ENCODE results near the gene CLEC2D. TPM values are rescaled to one million over a fixed set of nuclear protein-coding genes. Genes with fewer than 3 reads are reported as not detected.

CLEC2D gene
- total and polyA plus RNA-seq, 2 donors (not counting 1 experiment from before 2014, with no cell fraction given), result 158 to 426 TPM

GRCh38 chr12:9700606-9700956, 31.1 kb downstream of the CLEC2D start:
- CTCF ChIA-PET, result interaction anchor here (0.6 to 3.9 kb wide), 7 partner anchors 11 to 67 kb away, joined by 3 to 25 read pairs (median 7); no protein-coding TSS in a partner anchor
- H3K9me3 Mint-ChIP-seq (ENCODE audit: insufficient read depth), result peaks cover 9% of the 10 kb centered on the region
- Histone ChIP-seq H3K27me3 (replicated peaks in 1 of 4; ENCODE audit: control extremely low read depth in 1 of 4, control insufficient read depth in 3 of 4, insufficient read depth in 4 of 4, low read length in 3 of 4) (no peaks in the 10 kb centered on the region), H3K9ac (ENCODE audit: low read length) (no peak overlapping the region), H3K27ac (ENCODE audit: low read length in 2 of 2) (peak overlapping the region in 1 of 2 donors; percentile 71), H3K79me2 (ENCODE audit: control insufficient read depth, insufficient read depth, low read length) (peaks cover 10% of the 10 kb centered on the region), H4K20me1 (ENCODE audit: control insufficient read depth, insufficient read depth, low read length, poor library complexity, severe bottlenecking) (no peaks in the 10 kb centered on the region), H3K36me3 (replicated peaks in 1 of 2; ENCODE audit: control extremely low read depth in 1 of 2, control insufficient read depth in 1 of 2, extremely low read depth in 1 of 2, insufficient read depth in 2 of 2, low read length in 1 of 2) (peaks cover 1 to 7% of the 10 kb centered on the region in 2 experiments), H2AFZ (ENCODE audit: insufficient read depth, low read depth, low read length, poor library complexity, severe bottlenecking) (no peak overlapping the region), H3K9me3 (ENCODE audit: control extremely low read depth in 1 of 3, control insufficient read depth in 2 of 3, insufficient read depth in 1 of 3, low read length in 2 of 3) (peaks cover 0 to 4% (median 1%) of the 10 kb centered on the region in 3 donors), H3K4me3 (ENCODE audit: control extremely low read depth in 1 of 5, extremely low read depth in 1 of 5, insufficient read depth in 1 of 5, low read depth in 2 of 5, low read length in 4 of 5) (no peak overlapping the region), H3K4me1 (ENCODE audit: control insufficient read depth in 2 of 2, insufficient read depth in 2 of 2, low read length in 2 of 2) (peaks cover 37 to 42% of the 10 kb centered on the region in 2 donors), H3K4me2 (replicated peaks; ENCODE audit: low read depth, low read length, poor library complexity, severe bottlenecking) (no peak overlapping the region)
- POLR2A ChIA-PET, result interaction anchor here (0.6 to 1.6 kb wide), 4 partner anchors 25 to 53 kb away, joined by 3 to 7 read pairs (median 4); partner anchors contain the start of gene CLEC2D
- intact Hi-C loops (cut with micrococcal nuclease), result no loop called here
- no peak for DNase-seq
- H3K27ac Mint-ChIP-seq, result peak overlapping the region; percentile 71
- 100% methylated on average over 1 of the region's 2 CpGs for WGBS (ENCODE audit: insufficient coverage)
- no peak for ATAC-seq (ENCODE audit: low read depth)
- H3K27me3 Mint-ChIP-seq, result no peaks in the 10 kb centered on the region
- H3K4me1 Mint-ChIP-seq, result peaks cover 66% of the 10 kb centered on the region
- no peak overlapping the region for H3K4me3 Mint-ChIP-seq
- TF ChIP-seq EZH2 (IDR thresholded peaks at IDR 0.05; ENCODE audit: borderline replicate concordance, insufficient read depth, low read depth, low read length, poor library complexity, severe bottlenecking) (no peak), CTCF (IDR thresholded peaks at IDR 0.05) (no peak)

DNA sequence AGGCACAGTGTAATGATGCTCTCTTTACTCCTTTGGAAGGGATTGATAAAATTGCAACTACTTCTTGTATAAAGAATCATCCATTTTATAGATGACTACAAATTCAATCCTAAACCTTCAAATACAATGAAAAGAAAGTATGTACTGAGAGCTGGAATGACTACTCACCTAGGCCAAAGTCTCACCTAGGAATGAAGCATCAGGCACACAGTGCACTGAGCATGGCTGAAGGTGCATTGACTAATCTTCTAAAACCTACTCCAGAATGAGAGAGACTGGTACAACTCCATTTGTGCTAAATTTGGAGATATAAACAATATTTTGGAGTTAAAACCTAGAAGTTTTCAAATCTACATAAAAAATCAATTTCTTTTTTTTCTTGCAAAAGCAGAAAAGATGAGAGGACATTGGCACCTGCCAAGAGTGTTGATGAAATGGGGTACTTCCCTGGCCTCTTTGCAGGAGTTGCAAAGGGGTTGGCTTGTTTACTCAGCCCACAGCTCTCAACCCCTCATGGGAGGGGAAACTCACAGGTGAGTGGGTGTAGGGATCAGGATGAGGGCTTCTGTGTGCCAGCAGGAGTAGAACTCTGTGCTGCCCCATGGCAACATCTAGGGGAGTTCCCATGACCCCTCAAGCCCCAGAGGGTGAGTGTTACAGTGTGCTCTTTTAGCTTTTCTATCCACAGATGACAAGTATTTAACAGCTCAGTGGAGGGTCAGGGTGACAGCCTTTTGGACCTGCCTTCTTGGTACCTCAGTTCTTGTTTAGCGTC, 32.1 kb downstream of the CLEC2D start:
- peak overlapping the region in 1 of 5 experiments; percentile 27 for H3K4me3 ChIP-seq (ENCODE audit: control extremely low read depth in 1 of 5, extremely low read depth in 1 of 5, insufficient read depth in 1 of 5, low read depth in 2 of 5, low read length in 4 of 5)
- 50% methylated on average over 1 of the region's 1 CpG for WGBS (ENCODE audit: insufficient coverage)
- H3K4me1 ChIP-seq (ENCODE audit: control insufficient read depth in 2 of 2, insufficient read depth in 2 of 2, low read length in 2 of 2), result peaks cover 44 to 50% of the 10 kb centered on the region in 2 donors
- ChIA-PET POLR2A (interaction anchor here (0.7 to 1.3 kb wide), 3 partner anchors 13 to 54 kb away, joined by 3 to 6 read pairs (median 4); no protein-coding TSS in a partner anchor), CTCF (interaction anchor here (0.7 to 1.4 kb wide), 9 partner anchors 10 to 96 kb away, joined by 3 to 9 read pairs (median 3); no protein-coding TSS in a partner anchor)
- Mint-ChIP-seq H3K4me1 (peaks cover 69% of the 10 kb centered on the region), H3K27ac (peak overlapping the region; percentile 84), H3K4me3 (peak overlapping the region; percentile 64), H3K27me3 (no peaks in the 10 kb centered on the region), H3K9me3 (ENCODE audit: insufficient read depth) (peaks cover 7% of the 10 kb centered on the region)
- peak overlapping the region; percentile 26 for H2AFZ ChIP-seq (ENCODE audit: insufficient read depth, low read depth, low read length, poor library complexity, severe bottlenecking)
- peak overlapping the region; percentile 63 to 76 for H3K27ac ChIP-seq (ENCODE audit: low read length in 2 of 2)
- peaks cover 0 to 4% (median 1%) of the 10 kb centered on the region in 3 donors for H3K9me3 ChIP-seq (ENCODE audit: control extremely low read depth in 1 of 3, control insufficient read depth in 2 of 3, insufficient read depth in 1 of 3, low read length in 2 of 3)
- peaks cover 1 to 2% of the 10 kb centered on the region in 2 experiments for H3K36me3 ChIP-seq (replicated peaks in 1 of 2; ENCODE audit: control extremely low read depth in 1 of 2, control insufficient read depth in 1 of 2, extremely low read depth in 1 of 2, insufficient read depth in 2 of 2, low read length in 1 of 2)
- no peaks in the 10 kb centered on the region for H3K27me3 ChIP-seq (replicated peaks in 1 of 4; ENCODE audit: control extremely low read depth in 1 of 4, control insufficient read depth in 3 of 4, insufficient read depth in 4 of 4, low read length in 3 of 4)
- TF ChIP-seq EZH2 (IDR thresholded peaks at IDR 0.05; ENCODE audit: borderline replicate concordance, insufficient read depth, low read depth, low read length, poor library complexity, severe bottlenecking) (no peak), CTCF (IDR thresholded peaks at IDR 0.05) (no peak)
- intact Hi-C loops (cut with micrococcal nuclease), result no loop called here
- H4K20me1 ChIP-seq (ENCODE audit: control insufficient read depth, insufficient read depth, low read length, poor library complexity, severe bottlenecking), result no peaks in the 10 kb centered on the region
- ATAC-seq (ENCODE audit: low read depth) (peak; percentile 56), DNase-seq (no peak)
- H3K9ac ChIP-seq (ENCODE audit: low read length), result peak overlapping the region; percentile 14
- peak overlapping the region; percentile 47 for H3K4me2 ChIP-seq (replicated peaks; ENCODE audit: low read depth, low read length, poor library complexity, severe bottlenecking)
- H3K79me2 ChIP-seq (ENCODE audit: control insufficient read depth, insufficient read depth, low read length), result peaks cover 10% of the 10 kb centered on the region
